PFSK-1 (cell line): ENCODE results near the gene FSTL1.

Experiments
- FOXP2 ChIP-seq: optimal IDR thresholded peaks from 2 replicates; pipeline ENCODE3; 2011; ENCODE audit warnings: borderline replicate concordance, control low read depth, inconsistent platforms; ENCODE audit not compliant: insufficient read depth; ENCODE audit errors: extremely low read length, extremely low read depth
- POLR2AphosphoS5 ChIP-seq: IDR thresholded peaks from 2 replicates; pipeline ENCODE4 v1.6.1; 2012; ENCODE audit warnings: low read depth, mild to moderate bottlenecking, control low read depth, low read length, moderate library complexity
- SIN3A ChIP-seq: IDR thresholded peaks from 2 replicates; pipeline ENCODE4 v1.6.1; 2012; ENCODE audit warnings: mild to moderate bottlenecking, low read length, moderate library complexity, borderline replicate concordance; ENCODE audit not compliant: insufficient read depth
- TAF1 ChIP-seq: IDR thresholded peaks from 2 replicates; pipeline ENCODE4 v1.6.1; 2012; ENCODE audit warnings: low read length, control low read depth, borderline replicate concordance; ENCODE audit not compliant: insufficient read depth
- TF ChIP-seq, protein P1 (sequence below), 2 experiments: IDR thresholded peaks; 2 replicates each; pipeline versions ENCODE4 v1.6.1 to v1.8.0; 2011 to 2012; ENCODE audit warnings: low read depth in 2 of 2, low read length in 2 of 2, control low read depth in 1 of 2, inconsistent platforms in 1 of 2, mild to moderate bottlenecking in 1 of 2, moderate library complexity in 1 of 2; ENCODE audit not compliant: insufficient read depth in 1 of 2

The FSTL1 gene

GRCh38 chr3:120425572-120426250 is 25.1 kb downstream of the FSTL1 start:
- TF ChIP-seq FOXP2 (no peak), TAF1 (no peak), SIN3A (no peak), POLR2AphosphoS5 (no peak)
- TF ChIP-seq, protein P1, sequence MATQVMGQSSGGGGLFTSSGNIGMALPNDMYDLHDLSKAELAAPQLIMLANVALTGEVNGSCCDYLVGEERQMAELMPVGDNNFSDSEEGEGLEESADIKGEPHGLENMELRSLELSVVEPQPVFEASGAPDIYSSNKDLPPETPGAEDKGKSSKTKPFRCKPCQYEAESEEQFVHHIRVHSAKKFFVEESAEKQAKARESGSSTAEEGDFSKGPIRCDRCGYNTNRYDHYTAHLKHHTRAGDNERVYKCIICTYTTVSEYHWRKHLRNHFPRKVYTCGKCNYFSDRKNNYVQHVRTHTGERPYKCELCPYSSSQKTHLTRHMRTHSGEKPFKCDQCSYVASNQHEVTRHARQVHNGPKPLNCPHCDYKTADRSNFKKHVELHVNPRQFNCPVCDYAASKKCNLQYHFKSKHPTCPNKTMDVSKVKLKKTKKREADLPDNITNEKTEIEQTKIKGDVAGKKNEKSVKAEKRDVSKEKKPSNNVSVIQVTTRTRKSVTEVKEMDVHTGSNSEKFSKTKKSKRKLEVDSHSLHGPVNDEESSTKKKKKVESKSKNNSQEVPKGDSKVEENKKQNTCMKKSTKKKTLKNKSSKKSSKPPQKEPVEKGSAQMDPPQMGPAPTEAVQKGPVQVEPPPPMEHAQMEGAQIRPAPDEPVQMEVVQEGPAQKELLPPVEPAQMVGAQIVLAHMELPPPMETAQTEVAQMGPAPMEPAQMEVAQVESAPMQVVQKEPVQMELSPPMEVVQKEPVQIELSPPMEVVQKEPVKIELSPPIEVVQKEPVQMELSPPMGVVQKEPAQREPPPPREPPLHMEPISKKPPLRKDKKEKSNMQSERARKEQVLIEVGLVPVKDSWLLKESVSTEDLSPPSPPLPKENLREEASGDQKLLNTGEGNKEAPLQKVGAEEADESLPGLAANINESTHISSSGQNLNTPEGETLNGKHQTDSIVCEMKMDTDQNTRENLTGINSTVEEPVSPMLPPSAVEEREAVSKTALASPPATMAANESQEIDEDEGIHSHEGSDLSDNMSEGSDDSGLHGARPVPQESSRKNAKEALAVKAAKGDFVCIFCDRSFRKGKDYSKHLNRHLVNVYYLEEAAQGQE (IDR thresholded peaks at IDR 0.05; ENCODE audit: insufficient read depth in 1 of 2, low read depth in 2 of 2, low read length in 2 of 2) = no peak

GRCh38 chr3:120424976-120425570 is 25.7 kb downstream of the FSTL1 start:
- TF ChIP-seq POLR2AphosphoS5 (no peak), FOXP2 (no peak), SIN3A (no peak), TAF1 (no peak)
- TF ChIP-seq, protein P1 (IDR thresholded peaks at IDR 0.05; ENCODE audit: insufficient read depth in 1 of 2, low read depth in 2 of 2, low read length in 2 of 2) = no peak

DNA sequence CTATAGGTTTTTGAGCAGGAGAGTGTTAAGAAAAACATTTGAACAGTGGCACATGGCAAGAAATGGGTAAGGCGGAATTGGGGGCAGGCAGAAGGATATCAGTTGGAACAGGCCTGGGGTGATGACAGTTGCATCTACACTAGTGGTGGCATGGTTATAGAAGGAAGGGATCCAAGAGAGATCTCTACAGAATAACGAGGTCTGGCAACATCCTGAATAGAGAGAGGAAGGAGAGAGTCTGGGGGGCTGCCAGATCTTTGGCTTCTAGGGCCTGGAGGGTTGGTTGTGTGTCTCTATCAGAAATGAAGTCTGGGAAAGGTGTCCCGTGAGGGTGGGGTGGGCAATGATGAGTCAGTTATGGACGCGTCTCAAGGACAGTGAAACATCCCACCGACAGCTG is 26.3 kb downstream of the FSTL1 start:
- TF ChIP-seq SIN3A (no peak), TAF1 (no peak), POLR2AphosphoS5 (no peak), FOXP2 (no peak)
- TF ChIP-seq, protein P1 (IDR thresholded peaks at IDR 0.05; ENCODE audit: insufficient read depth in 1 of 2, low read depth in 2 of 2, low read length in 2 of 2) = no peak

GRCh38 chr3:120423432-120423831 is 27.4 kb downstream of the FSTL1 start:
- TF ChIP-seq SIN3A = no peak
- TF ChIP-seq TAF1 = no peak
- TF ChIP-seq, protein P1 (IDR thresholded peaks at IDR 0.05; ENCODE audit: insufficient read depth in 1 of 2, low read depth in 2 of 2, low read length in 2 of 2) = no peak
- TF ChIP-seq FOXP2 = no peak
- no peak for TF ChIP-seq POLR2AphosphoS5

- TF ChIP-seq SIN3A = no peak
- no peak for TF ChIP-seq FOXP2
- TF ChIP-seq, protein P1 (IDR thresholded peaks at IDR 0.05; ENCODE audit: insufficient read depth in 1 of 2, low read depth in 2 of 2, low read length in 2 of 2) = no peak
- no peak for TF ChIP-seq POLR2AphosphoS5
- TF ChIP-seq TAF1 = no peak
Observed at GRCh38 chr3:120421926-120422325, 28.9 kb downstream of the FSTL1 start.
